Liver (tissue), 9 donors: ENCODE results near the gene SCIMP. TPM values are rescaled to one million over a fixed set of nuclear protein-coding genes. Genes with fewer than 3 reads are reported as not detected.
A peak's percentile ranks its signal among the peaks of the same experiment; 100 is the strongest.
"Not testable (repeated sequence)": the region's sequence is repeated elsewhere in the genome, so short reads cannot be mapped to it uniquely, and the experiment has no call there.

Experiments used
- DNase-seq: peaks from one replicate; pipeline ENCODE4 v3.0.0-alpha.2; 2017; ENCODE audit warnings: low spot score
- H3K27ac ChIP-seq, 2 donors: one replicate each; pipeline ENCODE4 v1.7.0; 2013; ENCODE audit warnings: inconsistent platforms in 2 of 2, low read length in 2 of 2, control low read depth in 1 of 2, low read depth in 1 of 2, mild to moderate bottlenecking in 1 of 2
- H3K27me3 ChIP-seq, 4 donors: one replicate each; pipeline versions ENCODE4 v1.6.1 to v1.7.0; 2013; ENCODE audit warnings: low read length in 3 of 4, inconsistent platforms in 1 of 4, mild to moderate bottlenecking in 1 of 4, moderate library complexity in 1 of 4; ENCODE audit not compliant: control insufficient read depth in 4 of 4, insufficient read depth in 4 of 4
- H3K36me3 ChIP-seq, 4 donors: one replicate each; pipeline versions ENCODE4 v1.6.1 to v1.7.0; 2013; ENCODE audit warnings: low read length in 3 of 4, mild to moderate bottlenecking in 3 of 4, low read depth in 1 of 4, moderate library complexity in 1 of 4; ENCODE audit not compliant: control insufficient read depth in 4 of 4, insufficient read depth in 3 of 4
- H3K4me1 ChIP-seq, 4 donors: one replicate each; pipeline versions ENCODE4 v1.6.1 to v1.7.0; 2013; ENCODE audit warnings: low read length in 3 of 4, mild to moderate bottlenecking in 3 of 4, moderate library complexity in 1 of 4; ENCODE audit not compliant: control insufficient read depth in 4 of 4, insufficient read depth in 4 of 4
- H3K4me3 ChIP-seq, 3 donors: one replicate each; pipeline versions ENCODE4 v1.6.1 to v1.7.0; 2013; ENCODE audit warnings: low read length in 3 of 3, control low read depth in 1 of 3, low read depth in 1 of 3, mild to moderate bottlenecking in 1 of 3
- H3K9ac ChIP-seq, 2 donors: one replicate each; pipeline ENCODE4 v1.7.0; 2013; ENCODE audit warnings: low read length in 2 of 2, mild to moderate bottlenecking in 2 of 2, moderate library complexity in 2 of 2, control low read depth in 1 of 2, low read depth in 1 of 2
- H3K9me3 ChIP-seq, 4 donors: one replicate each; pipeline versions ENCODE4 v1.6.1 to v1.7.0; 2013; ENCODE audit warnings: low read length in 3 of 4; ENCODE audit not compliant: control insufficient read depth in 4 of 4
- EGR1 ChIP-seq, 2 donors: IDR thresholded peaks; 2 replicates each; pipeline ENCODE4 v1.6.1; 2016 to 2018; ENCODE audit warnings: antibody characterized with exemption in 2 of 2, low read depth in 2 of 2
- FOXA1 ChIP-seq: IDR thresholded peaks from 2 replicates; pipeline ENCODE4 v1.6.1; 2016; ENCODE audit warnings: antibody characterized with exemption
- FOXA2 ChIP-seq: IDR thresholded peaks from 2 replicates; pipeline ENCODE4 v1.6.1; 2016; ENCODE audit warnings: antibody characterized with exemption
- GABPA ChIP-seq, 2 donors: IDR thresholded peaks in 1 of 2; conservative IDR thresholded peaks in 1 of 2; 2 replicates each; pipeline ENCODE4 v1.6.1; 2016; ENCODE audit warnings: antibody characterized with exemption in 2 of 2, mild to moderate bottlenecking in 1 of 2, moderate library complexity in 1 of 2
- NR2F2 ChIP-seq: IDR thresholded peaks from 2 replicates; pipeline ENCODE4 v1.6.1; 2016; ENCODE audit warnings: antibody characterized with exemption
- SP1 ChIP-seq: IDR thresholded peaks from 2 replicates; pipeline ENCODE4 v1.6.1; 2018; ENCODE audit warnings: antibody characterized with exemption, mild to moderate bottlenecking
- TAF1 ChIP-seq: conservative IDR thresholded peaks from 2 replicates; pipeline ENCODE4 v1.6.1; 2016; ENCODE audit warnings: antibody characterized with exemption, mild to moderate bottlenecking
- YY1 ChIP-seq: IDR thresholded peaks from 2 replicates; pipeline ENCODE4 v1.6.1; 2016; ENCODE audit warnings: antibody characterized with exemption, mild to moderate bottlenecking
- WGBS: extraction: QIAGEN DNeasy Blood & Tissue Kit; methylation state at CpG from one replicate; pipeline ENCODE4 v1.1.7; 2013; 5-methylcytosine and 5-hydroxymethylcytosine counted together
- polyA plus RNA-seq, 2 donors: library from polyadenylated mRNA; stranded (reverse) in 1 of 2; unstranded in 1 of 2; fragments of 200-250 nt in 1 of 2; fragments of >200 nt in 1 of 2; fragmentation: Nextera tagmentation in 1 of 2; extraction: Ambion mirVana in 1 of 2; gene quantifications; one replicate each; pipeline versions ENCODE4 v1.2.1 to v1.2.3, GENCODE V29; 2013 to 2015
- total RNA-seq, 2 donors: library from RNA; depleted of rRNA; stranded (reverse); fragments of >200 nt; gene quantifications; one replicate each; pipeline ENCODE4 v1.2.3, GENCODE V29; 2014
- TF ChIP-seq, protein P1 (sequence below): IDR thresholded peaks from 2 replicates; pipeline ENCODE4 v1.6.1; 2016; ENCODE audit warnings: antibody characterized with exemption
- TF ChIP-seq, protein P2 (sequence below): fragments of 150-350 bp; IDR thresholded peaks from 2 replicates; pipeline ENCODE4 v1.5.1; 2017; ENCODE audit warnings: improper control_type of control experiment, low read depth, low read length; ENCODE audit not compliant: missing input control
- TF ChIP-seq, protein P3 (sequence below): IDR thresholded peaks from 2 replicates; pipeline ENCODE4 v1.6.1; 2016; ENCODE audit warnings: antibody characterized with exemption
- TF ChIP-seq, protein P4 (sequence below): IDR thresholded peaks from 2 replicates; pipeline ENCODE4 v1.6.1; 2016; ENCODE audit warnings: antibody characterized with exemption
- donor health status: healthy.
- donor health status: healthy.
- donor health status: healthy.
- donor health status: healthy.
- donor health status: healthy.

The SCIMP gene
- total and polyA plus RNA-seq, 4 donors: 3.0 to 5.7 (median 3.5) TPM

DNA sequence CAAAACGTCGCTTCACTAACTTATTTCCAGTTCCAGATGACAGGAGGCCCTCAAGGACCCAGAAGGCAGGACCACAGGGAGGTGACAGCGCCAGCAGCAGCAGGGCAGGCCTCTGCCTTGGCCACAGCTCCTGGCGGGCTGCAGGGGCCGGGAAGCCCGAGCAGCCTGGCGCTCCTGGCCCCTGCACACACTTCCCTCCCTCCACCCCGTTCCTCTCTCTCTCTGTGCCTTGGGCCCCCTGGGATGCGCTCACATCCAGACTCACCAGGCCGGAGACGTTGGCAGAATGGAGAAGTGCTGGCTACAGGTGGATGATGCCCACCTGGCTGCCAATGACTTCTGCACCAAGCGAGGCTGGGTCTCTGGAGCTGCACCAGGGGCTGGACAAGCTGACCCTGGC lies 55.7 kb downstream of the SCIMP start:
- no peaks in the 10 kb centered on the region for H3K4me1 ChIP-seq
- no peak overlapping the region for H3K27ac ChIP-seq
- peaks cover 47 to 76% (median 54%) of the 10 kb centered on the region in 4 donors for H3K9me3 ChIP-seq
- peaks cover 0 to 9% (median 5%) of the 10 kb centered on the region in 4 donors for H3K36me3 ChIP-seq
- no peaks in the 10 kb centered on the region for H3K27me3 ChIP-seq
- no peak overlapping the region for H3K9ac ChIP-seq
- peak overlapping the region in 2 of 3 donors; percentile 49 for H3K4me3 ChIP-seq
- no peak for DNase-seq
- TF ChIP-seq, protein P1, sequence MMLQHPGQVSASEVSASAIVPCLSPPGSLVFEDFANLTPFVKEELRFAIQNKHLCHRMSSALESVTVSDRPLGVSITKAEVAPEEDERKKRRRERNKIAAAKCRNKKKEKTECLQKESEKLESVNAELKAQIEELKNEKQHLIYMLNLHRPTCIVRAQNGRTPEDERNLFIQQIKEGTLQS: no peak
- TF ChIP-seq, protein P2, sequence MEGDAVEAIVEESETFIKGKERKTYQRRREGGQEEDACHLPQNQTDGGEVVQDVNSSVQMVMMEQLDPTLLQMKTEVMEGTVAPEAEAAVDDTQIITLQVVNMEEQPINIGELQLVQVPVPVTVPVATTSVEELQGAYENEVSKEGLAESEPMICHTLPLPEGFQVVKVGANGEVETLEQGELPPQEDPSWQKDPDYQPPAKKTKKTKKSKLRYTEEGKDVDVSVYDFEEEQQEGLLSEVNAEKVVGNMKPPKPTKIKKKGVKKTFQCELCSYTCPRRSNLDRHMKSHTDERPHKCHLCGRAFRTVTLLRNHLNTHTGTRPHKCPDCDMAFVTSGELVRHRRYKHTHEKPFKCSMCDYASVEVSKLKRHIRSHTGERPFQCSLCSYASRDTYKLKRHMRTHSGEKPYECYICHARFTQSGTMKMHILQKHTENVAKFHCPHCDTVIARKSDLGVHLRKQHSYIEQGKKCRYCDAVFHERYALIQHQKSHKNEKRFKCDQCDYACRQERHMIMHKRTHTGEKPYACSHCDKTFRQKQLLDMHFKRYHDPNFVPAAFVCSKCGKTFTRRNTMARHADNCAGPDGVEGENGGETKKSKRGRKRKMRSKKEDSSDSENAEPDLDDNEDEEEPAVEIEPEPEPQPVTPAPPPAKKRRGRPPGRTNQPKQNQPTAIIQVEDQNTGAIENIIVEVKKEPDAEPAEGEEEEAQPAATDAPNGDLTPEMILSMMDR: no peak
- TF ChIP-seq, protein P3, sequence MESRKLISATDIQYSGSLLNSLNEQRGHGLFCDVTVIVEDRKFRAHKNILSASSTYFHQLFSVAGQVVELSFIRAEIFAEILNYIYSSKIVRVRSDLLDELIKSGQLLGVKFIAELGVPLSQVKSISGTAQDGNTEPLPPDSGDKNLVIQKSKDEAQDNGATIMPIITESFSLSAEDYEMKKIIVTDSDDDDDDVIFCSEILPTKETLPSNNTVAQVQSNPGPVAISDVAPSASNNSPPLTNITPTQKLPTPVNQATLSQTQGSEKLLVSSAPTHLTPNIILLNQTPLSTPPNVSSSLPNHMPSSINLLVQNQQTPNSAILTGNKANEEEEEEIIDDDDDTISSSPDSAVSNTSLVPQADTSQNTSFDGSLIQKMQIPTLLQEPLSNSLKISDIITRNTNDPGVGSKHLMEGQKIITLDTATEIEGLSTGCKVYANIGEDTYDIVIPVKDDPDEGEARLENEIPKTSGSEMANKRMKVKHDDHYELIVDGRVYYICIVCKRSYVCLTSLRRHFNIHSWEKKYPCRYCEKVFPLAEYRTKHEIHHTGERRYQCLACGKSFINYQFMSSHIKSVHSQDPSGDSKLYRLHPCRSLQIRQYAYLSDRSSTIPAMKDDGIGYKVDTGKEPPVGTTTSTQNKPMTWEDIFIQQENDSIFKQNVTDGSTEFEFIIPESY: no peak
- no peak for TF ChIP-seq FOXA1
- TF ChIP-seq FOXA2: no peak
- TF ChIP-seq EGR1 (IDR thresholded peaks at IDR 0.05; ENCODE audit: low read depth in 2 of 2): no peak
- WGBS: 99% methylated on average over 12 of the region's 12 CpGs

DNA sequence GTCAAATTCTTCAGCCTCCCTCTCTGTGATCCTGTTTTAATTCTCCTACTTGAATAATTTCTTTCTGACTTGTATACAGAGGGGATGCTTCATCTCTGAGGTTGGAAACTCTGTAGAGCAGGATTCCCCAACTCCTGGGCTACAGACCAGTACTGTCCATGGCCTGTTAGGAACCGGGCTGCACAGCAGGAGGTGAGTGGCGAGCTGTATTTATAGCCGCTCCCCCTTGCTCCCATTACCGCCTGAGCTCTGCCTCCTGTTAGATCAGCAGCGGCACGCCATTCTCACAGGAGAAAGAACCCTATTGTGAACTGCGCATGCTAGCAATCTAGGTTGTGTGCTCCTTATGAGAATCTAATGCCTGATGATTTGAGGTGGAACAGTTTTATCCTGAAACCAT lies 59.6 kb downstream of the SCIMP start:
- Histone ChIP-seq H3K4me3 (peak overlapping the region in 2 of 3 donors; percentile 32), H3K9me3 (peaks cover 18 to 37% (median 20%) of the 10 kb centered on the region in 4 donors)
- not testable (repeated sequence) for H3K27ac ChIP-seq, H3K36me3 ChIP-seq, DNase-seq, H3K4me1 ChIP-seq, H3K27me3 ChIP-seq, H3K9ac ChIP-seq
- 84% methylated on average over 7 of the region's 7 CpGs for WGBS

DNA sequence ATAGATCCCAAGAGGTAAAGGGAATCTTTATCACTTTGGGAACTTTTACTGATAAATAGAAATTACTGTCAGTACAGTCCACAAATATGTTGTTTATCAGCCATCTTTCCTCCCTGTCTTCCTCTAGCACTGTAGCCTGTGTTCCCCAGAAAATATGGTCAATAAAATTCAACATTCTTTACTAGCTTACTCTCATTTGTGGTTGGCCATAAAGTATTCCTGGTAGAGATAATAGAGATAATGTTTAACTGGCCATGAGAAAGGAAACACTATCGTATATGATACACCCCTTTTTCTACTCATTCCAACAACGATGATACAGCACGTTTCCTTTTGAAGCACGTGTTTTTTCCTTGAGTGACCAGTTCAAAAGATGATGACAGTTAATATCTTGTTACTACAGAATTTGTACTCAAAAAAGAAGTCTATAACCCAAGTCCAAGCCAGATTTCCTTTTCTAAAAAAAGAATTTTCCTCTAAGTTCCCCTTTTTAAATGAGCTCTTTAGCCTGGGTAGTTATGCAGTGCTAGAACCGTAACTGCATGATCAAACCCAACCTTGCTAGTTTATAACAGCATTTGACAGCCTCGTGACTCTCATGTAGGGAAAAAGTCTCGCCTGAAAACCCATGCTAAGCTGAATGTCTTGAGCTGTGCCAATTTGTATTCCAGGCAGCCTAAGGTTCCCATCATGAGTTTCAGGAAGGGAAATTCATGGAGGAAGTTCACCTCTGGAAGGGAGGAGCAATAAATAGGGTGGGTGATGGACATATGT lies 68.7 kb downstream of the SCIMP start:
- H3K4me3 ChIP-seq, H3K9ac ChIP-seq, H3K4me1 ChIP-seq, H3K27ac ChIP-seq, DNase-seq, H3K27me3 ChIP-seq, H3K9me3 ChIP-seq, H3K36me3 ChIP-seq: not testable (repeated sequence)
- WGBS: 67% methylated on average over 6 of the region's 7 CpGs

DNA sequence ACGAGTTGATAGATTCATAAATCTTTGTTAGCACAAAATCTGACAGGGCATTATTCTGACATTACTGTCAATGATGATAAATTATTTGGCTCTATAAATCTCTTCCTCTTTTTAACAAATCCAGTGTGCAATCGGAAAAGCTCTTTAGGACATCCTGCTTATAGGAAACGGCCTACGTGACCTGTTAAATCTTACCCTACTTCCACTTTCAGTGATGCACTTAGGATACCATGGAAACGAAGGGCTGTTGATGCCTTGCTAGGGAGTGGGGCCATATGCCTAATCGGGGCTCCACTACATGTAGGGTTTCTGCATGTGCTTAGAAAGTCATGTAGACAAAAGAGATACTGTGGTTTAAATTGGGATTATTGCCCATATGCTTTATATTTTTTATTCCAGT lies 70.2 kb downstream of the SCIMP start:
- 73% methylated on average over 6 of the region's 6 CpGs for WGBS
- no peaks in the 10 kb centered on the region for H3K4me1 ChIP-seq
- H3K27me3 ChIP-seq: no peaks in the 10 kb centered on the region
- no peak overlapping the region for H3K4me3 ChIP-seq
- H3K27ac ChIP-seq: no peak overlapping the region
- H3K9me3 ChIP-seq: peaks cover 0 to 4% (median 1%) of the 10 kb centered on the region in 4 donors
- H3K9ac ChIP-seq: no peak overlapping the region
- H3K36me3 ChIP-seq: no peaks in the 10 kb centered on the region
- DNase-seq: no peak
- TF ChIP-seq YY1 (no peak), FOXA1 (no peak), NR2F2 (no peak), EGR1 (IDR thresholded peaks at IDR 0.05; ENCODE audit: low read depth in 2 of 2) (no peak), TAF1 (no peak), GABPA (IDR thresholded peaks at IDR 0.05 in 1 of 2, conservative IDR thresholded peaks at IDR 0.05 in 1 of 2) (no peak), SP1 (no peak)
- TF ChIP-seq, protein P1: no peak
- TF ChIP-seq, protein P4, sequence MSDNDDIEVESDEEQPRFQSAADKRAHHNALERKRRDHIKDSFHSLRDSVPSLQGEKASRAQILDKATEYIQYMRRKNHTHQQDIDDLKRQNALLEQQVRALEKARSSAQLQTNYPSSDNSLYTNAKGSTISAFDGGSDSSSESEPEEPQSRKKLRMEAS: no peak
- TF ChIP-seq, protein P2: no peak
- TF ChIP-seq, protein P3: no peak
